Loucy (cell line): ENCODE results near the gene TTLL13.

Source experiments
- H2AFZ ChIP-seq: fragments of 200-600 bp; sonication (generic); 2 replicates; pipeline ENCODE4 v1.6.0; 2016; ENCODE audit warnings: antibody characterized with exemption, mild to moderate bottlenecking, low read length, moderate library complexity
- H3F3A ChIP-seq: fragments of 200-600 bp; 2 replicates; pipeline ENCODE4 v1.6.0; 2016; ENCODE audit warnings: antibody characterized with exemption, low read depth, mild to moderate bottlenecking
- H3K27me3 ChIP-seq: fragments of 200-600 bp; sonication (generic); 2 replicates; pipeline ENCODE4 v1.6.1; 2014; ENCODE audit warnings: low read length, mild to moderate bottlenecking; ENCODE audit not compliant: insufficient read depth, poor library complexity, severe bottlenecking
- H3K36me3 ChIP-seq: fragments of 200-600 bp; sonication (generic); 2 replicates; pipeline ENCODE4 v1.6.1; 2016; ENCODE audit warnings: low read length; ENCODE audit not compliant: insufficient read depth
- H3K4me1 ChIP-seq: fragments of 200-600 bp; sonication (generic); 2 replicates; pipeline ENCODE4 v1.5.1; 2014; ENCODE audit warnings: low read length, mild to moderate bottlenecking; ENCODE audit not compliant: insufficient read depth, poor library complexity, severe bottlenecking
- H3K4me2 ChIP-seq: fragments of 200-600 bp; sonication (generic); 2 replicates; pipeline ENCODE4 v1.6.0; 2014; ENCODE audit warnings: antibody characterized with exemption, low read length, low read depth, mild to moderate bottlenecking; ENCODE audit not compliant: poor library complexity, severe bottlenecking
- H3K4me3 ChIP-seq: fragments of 200-600 bp; sonication (generic); 2 replicates; pipeline ENCODE4 v1.5.1; 2014; ENCODE audit warnings: low read length, mild to moderate bottlenecking, mixed read lengths; ENCODE audit not compliant: poor library complexity, severe bottlenecking
- H3K79me2 ChIP-seq: fragments of 200-600 bp; sonication (generic); 2 replicates; pipeline ENCODE4 v1.6.1; 2014; ENCODE audit warnings: low read length; ENCODE audit not compliant: insufficient read depth
- H3K9ac ChIP-seq: fragments of 200-600 bp; sonication (generic); 2 replicates; pipeline ENCODE4 v1.6.0; 2014; ENCODE audit warnings: mild to moderate bottlenecking, low read depth, low read length, moderate library complexity; ENCODE audit not compliant: poor library complexity, severe bottlenecking
- H3K9me2 ChIP-seq: fragments of 200-600 bp; sonication (generic); replicated peaks from 2 replicates; pipeline ENCODE4 v1.6.1; 2016; ENCODE audit warnings: low read depth, low read length, mixed read lengths
- H3K9me3 ChIP-seq: fragments of 200-600 bp; sonication (generic); 2 replicates; pipeline ENCODE4 v1.6.1; 2014; ENCODE audit warnings: mild to moderate bottlenecking, antibody characterized with exemption, low read length, low read depth; ENCODE audit not compliant: insufficient read depth
- H4K20me1 ChIP-seq: fragments of 200-600 bp; sonication (generic); 2 replicates; pipeline ENCODE4 v1.6.0; 2014; ENCODE audit warnings: antibody characterized with exemption, low read length, mild to moderate bottlenecking; ENCODE audit not compliant: insufficient read depth, poor library complexity, severe bottlenecking
- EZH2phosphoT487 ChIP-seq: fragments of 200-600 bp; IDR thresholded peaks from 2 replicates; pipeline ENCODE4 v1.6.1; 2018; ENCODE audit warnings: antibody characterized with exemption, mild to moderate bottlenecking, moderate library complexity, borderline replicate concordance
- TF ChIP-seq, protein P1 (sequence below): fragments of 200-600 bp; sonication (generic); conservative IDR thresholded peaks from 2 replicates; pipeline ENCODE4 v1.5.1; 2014; ENCODE audit warnings: mild to moderate bottlenecking, antibody characterized with exemption, low read length

The TTLL13 gene

DNA sequence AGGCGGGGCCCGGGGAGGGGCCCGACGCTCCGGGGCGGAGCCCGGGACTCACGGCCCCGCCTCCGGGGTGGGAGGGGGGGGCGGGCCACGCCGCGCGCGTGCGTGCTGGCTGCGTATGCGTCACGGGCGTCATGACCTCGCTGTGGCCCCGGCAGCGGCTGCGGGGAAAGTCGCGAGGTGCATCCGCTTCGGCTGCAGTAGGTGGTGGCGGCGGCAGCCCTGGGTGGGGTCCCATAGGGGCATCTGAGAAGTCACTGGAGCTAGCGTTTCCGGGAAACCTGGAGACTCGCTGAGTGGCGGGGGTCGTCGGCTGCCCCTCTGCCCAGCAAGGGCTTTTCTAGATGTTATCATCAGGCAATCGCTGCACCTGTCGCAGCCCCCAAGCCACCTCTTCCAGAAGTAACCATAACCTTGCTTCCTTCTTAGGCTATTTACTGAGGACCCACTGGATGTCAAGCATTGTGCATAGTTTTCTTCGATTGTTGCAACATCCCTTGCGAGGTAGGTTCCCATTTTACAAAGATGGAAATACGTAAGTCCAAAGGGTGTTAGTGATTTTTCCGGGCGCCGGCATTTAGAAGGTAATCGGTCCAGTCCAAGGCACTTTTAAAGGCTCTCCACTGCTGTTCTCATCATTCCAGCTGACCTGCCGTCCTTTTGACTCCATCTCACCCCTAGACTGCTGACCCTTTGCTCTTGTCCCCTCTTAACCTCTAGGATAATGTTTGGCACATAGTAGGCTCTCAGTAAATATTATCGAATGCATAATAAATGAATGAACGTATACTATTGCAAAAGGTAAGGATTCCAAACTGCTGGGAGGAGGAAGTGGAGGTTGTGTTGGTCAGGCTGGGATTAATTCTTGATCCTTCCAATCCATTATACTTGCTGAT, 15.0 kb upstream of the TTLL13 start, which contains the start of gene GDPGP1:
Gene GDPGP1 (plus strand): TSS at position 114 of the 893 bp plus-strand sequence. CDS start 6,700 bp downstream, outside the sequence.
- peak within 1 kb of the TSS; percentile 72 for H3K9ac ChIP-seq
- H3K4me2 ChIP-seq = peak within 1 kb of the TSS; percentile 82
- H3K9me3 ChIP-seq = no peaks in the 10 kb centered on the region
- H4K20me1 ChIP-seq = peaks cover 4% of the 10 kb centered on the region
- peaks cover 8% of the 10 kb centered on the region; the same call in 1 of the 2 replicates for H3K36me3 ChIP-seq
- H3K9me2 ChIP-seq = no peaks in the 10 kb centered on the region
- H3K4me1 ChIP-seq = peaks cover 34% of the 10 kb centered on the region
- H3K79me2 ChIP-seq = peaks cover 30% of the 10 kb centered on the region
- no peaks in the 10 kb centered on the region for H3K27me3 ChIP-seq
- H3F3A ChIP-seq = no peaks in the 10 kb centered on the region
- peak within 1 kb of the TSS; percentile 81 for H3K4me3 ChIP-seq
- TF ChIP-seq, protein P1, sequence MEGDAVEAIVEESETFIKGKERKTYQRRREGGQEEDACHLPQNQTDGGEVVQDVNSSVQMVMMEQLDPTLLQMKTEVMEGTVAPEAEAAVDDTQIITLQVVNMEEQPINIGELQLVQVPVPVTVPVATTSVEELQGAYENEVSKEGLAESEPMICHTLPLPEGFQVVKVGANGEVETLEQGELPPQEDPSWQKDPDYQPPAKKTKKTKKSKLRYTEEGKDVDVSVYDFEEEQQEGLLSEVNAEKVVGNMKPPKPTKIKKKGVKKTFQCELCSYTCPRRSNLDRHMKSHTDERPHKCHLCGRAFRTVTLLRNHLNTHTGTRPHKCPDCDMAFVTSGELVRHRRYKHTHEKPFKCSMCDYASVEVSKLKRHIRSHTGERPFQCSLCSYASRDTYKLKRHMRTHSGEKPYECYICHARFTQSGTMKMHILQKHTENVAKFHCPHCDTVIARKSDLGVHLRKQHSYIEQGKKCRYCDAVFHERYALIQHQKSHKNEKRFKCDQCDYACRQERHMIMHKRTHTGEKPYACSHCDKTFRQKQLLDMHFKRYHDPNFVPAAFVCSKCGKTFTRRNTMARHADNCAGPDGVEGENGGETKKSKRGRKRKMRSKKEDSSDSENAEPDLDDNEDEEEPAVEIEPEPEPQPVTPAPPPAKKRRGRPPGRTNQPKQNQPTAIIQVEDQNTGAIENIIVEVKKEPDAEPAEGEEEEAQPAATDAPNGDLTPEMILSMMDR = no peak
- no peak for TF ChIP-seq EZH2phosphoT487
- peak within 1 kb of the TSS; percentile 80 for H2AFZ ChIP-seq

GRCh38 chr15:90239371-90239770, 10.0 kb upstream of the TTLL13 start:
- no peak overlapping the region for H3K9ac ChIP-seq
- H3K27me3 ChIP-seq = no peaks in the 10 kb centered on the region
- H3K4me2 ChIP-seq = no peak overlapping the region
- peaks cover 7% of the 10 kb centered on the region for H3K4me1 ChIP-seq
- TF ChIP-seq EZH2phosphoT487 = no peak
- TF ChIP-seq, protein P1 = no peak
- no peaks in the 10 kb centered on the region for H3K36me3 ChIP-seq
- no peaks in the 10 kb centered on the region for H3K79me2 ChIP-seq
- H4K20me1 ChIP-seq = no peaks in the 10 kb centered on the region
- no peaks in the 10 kb centered on the region for H3F3A ChIP-seq
- no peaks in the 10 kb centered on the region for H3K9me2 ChIP-seq
- H3K9me3 ChIP-seq = no peaks in the 10 kb centered on the region
- no peak overlapping the region for H3K4me3 ChIP-seq
- no peak overlapping the region for H2AFZ ChIP-seq

DNA sequence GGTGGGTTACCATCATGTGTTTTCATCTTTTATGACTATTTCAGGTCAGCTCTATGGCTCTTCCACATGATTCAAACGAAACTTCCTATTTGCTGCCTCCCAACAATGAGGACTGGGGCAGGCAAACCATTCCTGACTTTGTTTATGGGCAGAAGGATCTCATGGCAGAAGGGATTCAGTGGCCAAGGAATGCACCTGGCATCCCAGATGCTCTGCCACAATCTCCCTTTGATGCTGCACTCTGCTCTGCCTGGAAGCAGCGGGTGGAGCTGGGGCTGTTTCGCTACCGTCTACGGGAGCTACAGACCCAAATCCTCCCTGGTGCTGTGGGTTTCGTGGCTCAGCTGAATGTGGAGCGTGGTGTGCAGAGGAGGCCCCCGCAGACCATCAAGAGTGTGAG, 8.5 kb upstream of the TTLL13 start:
- TF ChIP-seq, protein P1 = no peak
- no peak for TF ChIP-seq EZH2phosphoT487
- Histone ChIP-seq H3K9ac (no peak overlapping the region), H3K4me3 (no peak overlapping the region)

More for the DNA sequence above, 8.5 kb upstream of the TTLL13 start:
- no peaks in the 10 kb centered on the region for H4K20me1 ChIP-seq
- H3K27me3 ChIP-seq = no peaks in the 10 kb centered on the region
- H3K4me1 ChIP-seq = no peaks in the 10 kb centered on the region
- H3K4me2 ChIP-seq = no peak overlapping the region
- no peaks in the 10 kb centered on the region for H3K9me3 ChIP-seq
- H2AFZ ChIP-seq = no peak overlapping the region
- no peaks in the 10 kb centered on the region for H3K9me2 ChIP-seq
- no peaks in the 10 kb centered on the region for H3K79me2 ChIP-seq
- no peaks in the 10 kb centered on the region for H3F3A ChIP-seq
- H3K36me3 ChIP-seq = no peaks in the 10 kb centered on the region
